ELR (cell line): ENCODE measurements around the gene TICAM2.
A peak's percentile ranks its signal among the peaks of the same experiment; 100 is the strongest.

Experiments used
- DNase-seq: peaks from one replicate; pipeline ENCODE4 v3.0.0-alpha.2; 2015; ENCODE audit warnings: low read depth

Gene TICAM2

DNA sequence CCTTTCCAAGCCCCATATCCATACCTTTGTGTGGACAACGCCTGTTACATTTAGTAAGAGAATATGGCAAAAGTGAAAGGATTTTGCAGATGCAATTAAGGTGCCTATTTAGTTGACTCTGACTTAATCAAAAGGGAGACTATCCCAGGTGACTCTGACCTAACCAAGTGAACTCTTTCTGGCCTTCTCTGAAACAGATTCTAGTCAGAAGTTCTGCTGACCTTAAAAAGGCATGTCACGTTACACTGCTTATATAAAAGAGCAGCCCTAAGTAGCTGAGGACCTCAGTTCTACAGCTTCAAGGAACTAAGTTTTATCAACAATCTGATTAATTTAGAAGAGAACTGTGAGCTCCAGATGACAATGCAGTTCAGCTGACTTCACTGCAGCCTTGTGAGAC lies 5.7 kb upstream of the TICAM2 start:
- DNase-seq: no peak

DNA sequence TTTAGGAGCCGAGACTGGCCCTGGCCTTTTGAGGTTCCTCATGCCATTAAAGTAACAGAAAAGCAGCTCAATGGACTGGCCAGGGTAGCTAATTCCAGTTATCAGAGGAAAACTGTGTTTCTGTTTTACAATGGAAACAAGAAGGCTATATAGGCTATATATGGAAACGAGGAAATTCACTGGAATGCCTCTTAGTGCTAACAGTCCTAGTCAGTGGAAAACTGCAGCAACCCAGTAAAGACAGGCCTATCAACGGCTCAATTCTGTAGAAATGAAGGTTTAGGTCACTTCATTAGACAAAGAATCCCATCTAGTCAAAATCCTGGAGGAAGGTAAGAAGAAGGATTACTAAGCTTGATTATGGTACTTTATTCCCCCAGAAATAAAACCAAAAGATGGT lies 3.2 kb upstream of the TICAM2 start:
- DNase-seq: no peak

DNA sequence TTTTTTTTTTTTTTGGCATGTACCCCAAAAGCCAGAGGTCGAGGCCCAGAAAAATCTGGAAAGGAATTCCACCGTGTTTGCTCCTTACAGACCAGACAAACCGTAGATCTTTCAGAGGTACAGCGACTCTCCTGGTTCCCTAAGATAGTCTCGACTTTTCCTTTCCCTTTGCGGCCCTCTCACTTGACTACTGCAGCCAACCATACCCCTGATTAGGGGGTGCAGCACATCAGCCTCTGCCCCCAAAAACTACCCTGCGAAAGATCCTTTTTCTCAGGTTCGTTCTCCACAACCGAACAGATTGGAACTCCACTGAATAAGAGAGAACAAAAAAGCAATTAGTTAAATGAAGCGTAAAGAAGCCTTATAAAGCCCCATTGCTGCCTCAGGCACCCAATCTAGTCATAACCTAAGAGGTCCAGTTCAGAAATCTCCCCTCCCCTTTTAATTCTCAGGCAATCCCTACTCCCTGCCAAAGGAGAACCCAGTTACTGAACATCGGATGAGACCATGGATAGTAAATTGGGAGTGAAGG lies 379 bp upstream of the TICAM2 start:
- peak; percentile 30 for DNase-seq

DNA sequence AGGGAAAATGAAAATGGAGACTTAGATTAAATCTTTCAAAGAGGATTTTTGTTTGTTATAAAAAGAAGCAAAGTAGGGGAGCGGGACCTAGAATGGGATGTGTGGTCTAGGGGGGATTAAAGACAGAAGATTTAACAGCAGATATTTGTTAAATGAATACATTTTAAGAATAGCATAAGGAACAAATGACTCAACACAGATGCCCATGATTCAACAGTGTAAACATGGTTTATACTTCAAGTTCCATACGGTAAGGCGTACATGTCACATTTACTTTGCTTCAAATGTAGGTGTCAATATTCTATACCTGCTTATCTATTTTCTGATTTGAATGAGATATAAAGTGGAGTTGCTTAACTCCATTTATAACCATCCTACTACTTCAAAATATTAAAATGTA lies 1.5 kb downstream of the TICAM2 start:
- DNase-seq: peak; percentile 59

GRCh38 chr5:115599924-115600323 lies 2.4 kb downstream of the TICAM2 start:
- no peak for DNase-seq

DNA sequence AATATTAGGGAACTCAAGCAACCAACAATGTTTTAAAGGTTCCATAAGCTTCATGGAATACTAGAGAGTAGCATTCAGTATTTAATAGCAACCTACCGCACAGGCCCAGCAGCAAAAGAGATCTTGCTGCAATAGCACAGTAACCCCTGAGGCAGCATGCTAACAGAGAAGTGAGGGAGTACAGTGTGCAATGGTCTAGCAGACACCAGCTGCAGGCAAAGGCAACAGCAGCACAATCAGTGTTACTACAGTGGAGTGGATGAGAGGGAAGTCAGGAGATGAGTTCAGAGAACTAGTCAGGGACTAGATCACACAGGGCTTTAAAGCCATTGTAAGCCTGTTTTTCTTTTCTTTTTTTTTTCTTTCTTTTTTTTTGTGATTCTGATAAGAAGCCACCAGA lies 2.8 kb downstream of the TICAM2 start:
- DNase-seq: peak; percentile 37

DNA sequence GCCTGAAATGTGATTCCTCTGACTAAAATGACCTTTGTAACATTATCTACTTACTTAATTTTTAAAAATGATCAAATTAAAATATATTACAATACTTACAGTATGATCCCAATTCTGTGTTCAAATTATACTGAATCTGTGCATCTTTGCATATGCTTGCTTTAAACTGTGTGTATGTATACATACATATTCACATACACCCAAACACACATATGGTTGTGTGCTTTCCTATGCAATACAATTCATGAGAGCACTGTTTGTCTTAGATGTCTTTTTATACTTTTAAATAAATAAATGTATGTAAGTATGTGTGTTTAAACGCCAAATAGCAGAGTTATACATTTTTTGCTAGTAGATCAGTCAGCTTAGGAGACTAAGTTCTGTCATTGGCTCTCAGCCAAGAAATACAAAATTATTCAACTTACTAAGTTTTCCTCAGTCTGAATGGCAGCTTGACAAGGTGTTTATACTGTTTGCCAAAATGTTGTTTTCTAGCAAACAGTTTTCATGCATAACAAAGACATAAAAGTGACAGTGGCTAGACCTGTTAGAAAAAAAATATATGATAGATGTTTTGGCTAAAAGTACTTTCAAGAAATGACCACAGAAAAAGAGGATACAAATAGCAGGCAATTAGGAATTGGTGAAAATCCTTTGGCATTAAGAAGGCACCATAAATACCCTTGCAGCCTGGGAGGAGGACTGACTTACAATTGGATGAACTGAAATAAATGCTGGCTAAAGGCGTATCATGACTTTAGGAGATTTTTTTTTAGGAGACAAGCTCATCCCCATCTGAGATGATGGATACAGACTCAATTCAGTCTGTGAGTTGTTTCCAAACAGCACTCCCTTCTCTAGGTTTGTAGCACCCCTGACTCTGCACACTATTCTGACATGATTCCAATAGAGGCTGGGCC lies 7.9 kb downstream of the TICAM2 start:
- peak; percentile 24 for DNase-seq

DNA sequence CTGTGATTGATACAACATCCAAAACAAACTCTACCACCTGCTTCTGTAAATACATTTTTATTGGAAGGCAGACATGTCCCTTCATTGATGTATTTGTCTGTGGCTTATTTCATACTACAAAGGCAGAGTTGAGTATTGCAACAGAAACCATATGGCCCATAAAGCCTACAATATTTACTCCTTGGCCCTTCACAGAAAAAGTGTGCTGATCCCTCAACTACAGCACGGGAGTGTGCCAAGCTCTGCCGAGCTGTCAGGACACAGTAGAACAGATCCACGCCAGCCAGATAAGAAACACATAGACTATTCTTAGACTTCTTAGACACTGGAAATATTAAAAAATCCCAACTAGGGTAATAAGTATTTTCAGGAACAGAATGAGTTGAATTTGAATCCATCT lies 13.2 kb downstream of the TICAM2 start:
- DNase-seq: no peak

GRCh38 chr5:115588640-115589039 lies 13.6 kb downstream of the TICAM2 start:
- DNase-seq: no peak

DNA sequence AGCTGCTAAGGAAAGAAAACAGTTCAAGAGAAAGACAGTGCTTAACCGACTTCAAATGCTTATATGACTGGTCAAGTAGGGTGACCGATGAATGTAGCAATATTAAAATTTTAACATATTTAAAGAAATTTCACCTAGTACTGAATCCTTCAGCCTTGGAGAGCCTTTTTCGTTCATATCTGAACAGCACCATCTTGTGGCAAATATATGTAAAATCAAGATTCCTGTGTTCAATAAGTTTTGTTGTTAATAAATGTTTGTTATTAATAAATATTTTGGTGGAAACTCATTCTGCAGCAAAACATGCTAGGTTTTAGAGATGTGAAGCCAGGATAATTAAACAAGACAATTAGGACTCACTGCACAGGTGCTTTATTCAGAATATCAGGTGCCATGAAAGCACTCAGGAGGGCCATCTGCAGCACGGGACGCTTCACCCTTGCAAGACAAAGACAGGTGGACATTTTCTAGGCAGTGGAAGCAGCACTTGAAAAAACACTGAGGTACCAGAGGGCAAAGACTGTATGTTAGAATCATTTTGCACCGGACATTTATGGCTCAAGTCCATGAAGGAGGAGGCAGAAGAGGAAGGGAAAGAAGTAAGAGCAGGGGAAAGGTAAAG lies 15.6 kb downstream of the TICAM2 start:
- peak; percentile 75 for DNase-seq

DNA sequence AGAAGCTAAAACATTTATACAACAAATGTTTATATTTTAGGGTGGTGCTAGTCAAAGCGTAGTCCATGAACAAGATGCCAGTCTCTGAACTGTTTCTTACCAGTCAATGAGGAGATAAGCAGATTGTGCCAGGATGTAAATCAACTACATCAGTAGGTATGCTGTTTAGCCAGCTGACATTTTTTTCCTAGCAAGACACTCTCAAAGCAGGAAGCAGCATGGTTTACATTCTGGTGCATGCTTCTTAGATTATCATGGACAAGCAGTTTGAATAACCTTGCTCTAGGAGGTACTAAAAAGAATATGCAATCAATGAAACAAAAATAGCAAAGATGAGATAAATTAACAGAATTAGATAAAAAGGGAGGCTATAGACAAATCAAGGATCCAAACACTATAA lies 17.0 kb downstream of the TICAM2 start:
- DNase-seq: no peak

DNA sequence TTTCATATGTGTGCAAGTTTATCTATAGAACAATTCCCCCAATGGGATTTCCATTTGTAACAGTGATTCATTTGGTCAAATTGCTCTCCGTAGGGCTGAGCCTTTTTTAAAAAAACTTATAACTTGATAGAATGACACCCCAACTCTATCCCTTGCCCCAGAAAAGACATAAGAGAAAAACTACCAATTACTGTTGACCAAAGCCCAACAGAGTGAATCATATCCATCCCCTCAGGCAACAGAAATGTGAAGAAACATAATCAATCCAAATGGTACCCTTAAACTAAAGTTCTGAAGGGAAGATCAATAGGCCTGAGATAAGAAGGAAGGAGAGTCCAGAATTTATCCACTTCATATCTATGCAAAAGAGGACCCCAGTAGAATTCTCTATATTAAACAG lies 17.8 kb downstream of the TICAM2 start:
- peak; percentile 74 for DNase-seq

DNA sequence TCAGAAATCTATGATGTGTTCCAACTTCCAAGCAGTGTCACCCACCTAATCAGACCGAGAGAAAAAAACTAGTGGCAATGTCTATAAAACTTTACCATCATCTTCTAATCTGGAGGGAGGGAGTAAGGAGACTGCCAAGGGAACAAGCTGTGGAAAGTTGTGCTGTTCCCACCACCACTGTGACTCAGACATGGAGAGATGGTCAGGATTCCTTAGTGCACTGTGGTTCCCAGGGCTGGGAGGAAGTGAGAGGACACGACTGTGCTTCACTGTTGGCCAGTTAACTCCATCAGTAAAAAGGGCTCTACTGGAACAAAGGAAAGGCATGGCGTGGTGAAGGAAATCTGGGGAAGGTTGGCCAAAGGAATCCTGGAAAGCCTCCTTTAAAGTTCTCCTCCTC lies 18.8 kb downstream of the TICAM2 start:
- DNase-seq: peak; percentile 97

DNA sequence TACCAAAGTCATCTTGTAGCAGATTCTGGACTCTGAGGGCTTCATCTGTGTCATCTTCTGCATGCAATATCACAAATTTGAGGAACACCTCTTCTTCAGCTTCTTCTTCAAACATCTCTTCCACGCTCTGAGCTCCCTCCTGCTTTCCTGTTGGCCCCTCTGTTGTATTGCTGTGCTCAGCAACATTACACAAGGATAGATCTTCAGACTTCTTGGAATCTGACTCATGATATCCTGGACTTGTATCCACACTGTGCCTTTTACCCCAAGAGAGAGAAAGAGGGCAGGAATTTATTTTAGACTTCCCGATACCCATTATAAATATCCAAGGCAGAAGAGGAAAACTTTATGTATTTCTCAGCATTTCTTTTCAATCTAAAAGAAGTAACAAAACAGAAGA lies 21.3 kb downstream of the TICAM2 start:
- DNase-seq: peak; percentile 44

DNA sequence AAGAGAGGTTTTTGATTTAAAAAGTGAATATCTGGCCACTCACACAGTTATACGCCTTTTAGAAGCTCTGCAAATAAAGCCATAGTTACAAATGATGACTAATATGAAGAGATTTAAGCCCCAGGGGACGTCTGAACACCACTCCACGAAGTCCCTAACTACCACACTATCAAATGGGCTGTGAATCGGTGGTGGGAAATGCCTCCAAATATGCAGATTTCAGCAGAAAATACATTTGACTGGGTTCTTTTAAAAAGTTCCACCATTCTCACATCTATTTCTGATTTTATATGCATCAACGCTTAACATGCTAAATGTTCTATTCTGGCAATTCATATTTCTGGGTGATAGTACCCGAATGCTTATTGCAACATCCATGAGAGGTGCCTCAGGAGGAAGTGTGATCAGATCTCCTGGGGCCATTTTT lies 22.5 kb downstream of the TICAM2 start:
- DNase-seq: peak; percentile 79

DNA sequence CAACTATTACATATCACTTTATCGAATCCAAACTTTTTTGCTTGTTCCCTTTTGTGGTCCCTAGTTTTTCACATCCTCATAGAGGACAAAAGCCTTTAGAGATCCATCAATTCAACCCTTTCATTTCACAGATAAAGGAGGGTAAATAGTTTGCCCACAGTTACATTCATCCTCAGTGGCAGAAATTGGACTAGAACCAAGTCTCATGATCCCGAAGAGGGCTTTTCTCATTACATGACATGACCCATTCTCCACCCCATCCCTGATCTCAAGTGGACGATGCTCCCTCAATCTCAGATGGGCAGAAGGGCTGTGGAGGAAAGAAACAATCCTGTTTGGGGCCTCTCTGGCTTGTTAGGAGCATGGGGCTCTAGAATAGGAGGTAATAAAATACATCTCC lies 23.1 kb downstream of the TICAM2 start:
- DNase-seq: no peak

DNA sequence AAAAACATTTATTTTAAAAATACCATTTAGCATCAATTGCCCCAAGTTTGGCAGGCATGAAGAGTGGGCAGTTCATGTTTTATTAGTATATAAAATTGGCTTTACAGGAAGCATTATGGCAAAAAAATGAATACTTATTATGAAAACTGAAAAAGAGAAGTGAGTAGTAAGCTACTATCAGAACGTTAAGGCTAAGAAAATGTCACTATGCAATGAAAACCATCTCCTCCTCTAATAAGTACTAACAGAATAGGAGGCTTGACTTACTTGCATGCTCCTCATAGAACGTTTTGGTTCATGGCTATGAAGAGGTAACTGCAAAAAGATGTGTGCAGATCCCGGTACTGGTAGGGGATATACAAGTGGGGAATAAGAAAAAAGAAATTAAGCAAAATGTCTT lies 23.6 kb downstream of the TICAM2 start:
- DNase-seq: no peak

DNA sequence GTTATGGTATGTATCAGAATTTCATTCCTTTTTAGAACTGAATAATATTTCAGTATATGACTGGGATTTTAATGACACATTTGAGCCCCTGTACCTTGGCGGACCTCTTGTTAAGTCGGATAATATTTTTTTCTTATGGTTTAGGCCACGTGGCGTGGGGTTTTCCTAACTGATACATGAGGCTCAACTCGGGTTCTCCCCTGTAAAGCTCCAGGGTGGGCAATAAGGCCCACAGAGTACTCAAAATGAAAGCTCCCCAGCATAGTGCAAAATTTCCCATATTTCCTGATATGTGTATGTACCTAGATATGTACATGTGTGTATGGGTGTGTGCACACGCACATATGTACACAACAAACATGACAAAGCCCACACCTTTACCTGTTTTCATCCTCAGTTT lies 24.5 kb downstream of the TICAM2 start:
- no peak for DNase-seq

DNA sequence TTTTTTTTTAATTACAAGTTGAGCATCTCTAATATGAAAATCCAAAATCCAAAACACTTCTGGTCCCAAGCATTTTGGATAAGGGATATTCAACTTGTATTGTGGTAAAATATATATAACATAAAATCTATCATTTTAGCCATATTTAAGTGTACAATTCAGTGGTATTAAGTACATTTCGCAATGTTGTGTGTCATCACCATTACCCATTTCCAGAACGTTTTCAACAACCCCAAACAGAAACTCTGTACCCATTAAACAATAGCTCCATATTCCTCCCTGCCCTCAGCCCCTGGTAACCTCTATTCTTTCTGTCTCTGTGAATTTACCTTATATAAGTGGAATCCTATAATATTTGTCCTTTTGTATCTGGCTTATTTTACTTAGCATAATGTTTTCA lies 24.9 kb downstream of the TICAM2 start:
- DNase-seq: peak; percentile 52

- DNase-seq: peak; percentile 91
Observed at GRCh38 chr5:115575167-115576070, 26.9 kb downstream of the TICAM2 start.

- peak; percentile 81 for DNase-seq
Observed at GRCh38 chr5:115573133-115573532, 29.1 kb downstream of the TICAM2 start.

DNA sequence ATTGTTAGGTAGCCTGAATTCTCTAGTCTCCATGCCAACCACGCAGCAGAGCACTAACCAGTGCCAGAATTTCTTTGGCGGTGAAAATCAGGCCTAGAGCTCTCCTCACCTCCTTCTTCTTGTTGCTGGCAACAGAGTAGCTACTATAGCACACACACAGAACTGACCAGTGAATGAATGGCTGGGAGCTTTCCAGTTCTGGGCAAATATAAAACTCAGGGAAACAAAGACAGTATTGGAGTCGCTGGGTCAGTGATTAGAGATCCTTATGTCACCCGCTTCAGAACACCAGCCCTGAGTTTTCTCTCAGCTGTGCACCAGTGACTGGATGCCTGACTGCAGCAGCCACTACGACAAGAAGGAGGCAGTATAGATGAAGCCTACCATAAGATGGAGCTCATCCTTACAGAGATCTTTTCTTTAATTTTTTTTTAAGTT lies 30.8 kb downstream of the TICAM2 start:
- DNase-seq: no peak
